Measurements from ENCODE around the gene ALOXE3. TPM values are rescaled to one million over a fixed set of nuclear protein-coding genes. Genes with fewer than 3 reads are reported as not detected.

Gene ALOXE3
- total and polyA plus RNA-seq, 2 experiments from 2014 or later, result 0.10 to 0.27 TPM

GRCh38 chr17:8166731-8167130 lies 48.4 kb upstream of the ALOXE3 start:
- Histone ChIP-seq H2AFZ (no peak overlapping the region), H3K9me2 (ENCODE audit: insufficient read depth) (no peaks in the 10 kb centered on the region), H3K4me3 (no peak overlapping the region), H3K4me1 (ENCODE audit: insufficient read depth) (peaks cover 20% of the 10 kb centered on the region), H3K27me3 (ENCODE audit: insufficient read depth) (no peaks in the 10 kb centered on the region), H3K79me2 (replicated peaks; ENCODE audit: insufficient read depth) (peaks cover 8% of the 10 kb centered on the region; the same call in 1 of the 2 replicates), H3K4me2 (no peak overlapping the region), H3K36me3 (ENCODE audit: insufficient read depth) (no peaks in the 10 kb centered on the region), H4K20me1 (replicated peaks; ENCODE audit: insufficient read depth) (no peaks in the 10 kb centered on the region), H3K27ac (ENCODE audit: low read depth) (no peak overlapping the region), H3F3A (replicated peaks; ENCODE audit: low read depth) (peaks cover 6% of the 10 kb centered on the region; the same call in 1 of the 2 replicates)
- H3K9me3 Mint-ChIP-seq, result no peaks in the 10 kb centered on the region
- ATAC-seq (no peak), DNase-seq (ENCODE audit: low spot score) (no peak)
- H3K27me3 Mint-ChIP-seq (ENCODE audit: insufficient read depth, low read depth, poor library complexity), result peaks cover 12% of the 10 kb centered on the region
- H3K4me3 Mint-ChIP-seq, result no peak overlapping the region; the same call in 2 of the 3 replicates
- H3K4me1 Mint-ChIP-seq, result peaks cover 22% of the 10 kb centered on the region
- H3K36me3 Mint-ChIP-seq (ENCODE audit: low read depth), result peaks cover under 1% of the 10 kb centered on the region
- no peak overlapping the region for H3K27ac Mint-ChIP-seq
- TF ChIP-seq, protein P1, sequence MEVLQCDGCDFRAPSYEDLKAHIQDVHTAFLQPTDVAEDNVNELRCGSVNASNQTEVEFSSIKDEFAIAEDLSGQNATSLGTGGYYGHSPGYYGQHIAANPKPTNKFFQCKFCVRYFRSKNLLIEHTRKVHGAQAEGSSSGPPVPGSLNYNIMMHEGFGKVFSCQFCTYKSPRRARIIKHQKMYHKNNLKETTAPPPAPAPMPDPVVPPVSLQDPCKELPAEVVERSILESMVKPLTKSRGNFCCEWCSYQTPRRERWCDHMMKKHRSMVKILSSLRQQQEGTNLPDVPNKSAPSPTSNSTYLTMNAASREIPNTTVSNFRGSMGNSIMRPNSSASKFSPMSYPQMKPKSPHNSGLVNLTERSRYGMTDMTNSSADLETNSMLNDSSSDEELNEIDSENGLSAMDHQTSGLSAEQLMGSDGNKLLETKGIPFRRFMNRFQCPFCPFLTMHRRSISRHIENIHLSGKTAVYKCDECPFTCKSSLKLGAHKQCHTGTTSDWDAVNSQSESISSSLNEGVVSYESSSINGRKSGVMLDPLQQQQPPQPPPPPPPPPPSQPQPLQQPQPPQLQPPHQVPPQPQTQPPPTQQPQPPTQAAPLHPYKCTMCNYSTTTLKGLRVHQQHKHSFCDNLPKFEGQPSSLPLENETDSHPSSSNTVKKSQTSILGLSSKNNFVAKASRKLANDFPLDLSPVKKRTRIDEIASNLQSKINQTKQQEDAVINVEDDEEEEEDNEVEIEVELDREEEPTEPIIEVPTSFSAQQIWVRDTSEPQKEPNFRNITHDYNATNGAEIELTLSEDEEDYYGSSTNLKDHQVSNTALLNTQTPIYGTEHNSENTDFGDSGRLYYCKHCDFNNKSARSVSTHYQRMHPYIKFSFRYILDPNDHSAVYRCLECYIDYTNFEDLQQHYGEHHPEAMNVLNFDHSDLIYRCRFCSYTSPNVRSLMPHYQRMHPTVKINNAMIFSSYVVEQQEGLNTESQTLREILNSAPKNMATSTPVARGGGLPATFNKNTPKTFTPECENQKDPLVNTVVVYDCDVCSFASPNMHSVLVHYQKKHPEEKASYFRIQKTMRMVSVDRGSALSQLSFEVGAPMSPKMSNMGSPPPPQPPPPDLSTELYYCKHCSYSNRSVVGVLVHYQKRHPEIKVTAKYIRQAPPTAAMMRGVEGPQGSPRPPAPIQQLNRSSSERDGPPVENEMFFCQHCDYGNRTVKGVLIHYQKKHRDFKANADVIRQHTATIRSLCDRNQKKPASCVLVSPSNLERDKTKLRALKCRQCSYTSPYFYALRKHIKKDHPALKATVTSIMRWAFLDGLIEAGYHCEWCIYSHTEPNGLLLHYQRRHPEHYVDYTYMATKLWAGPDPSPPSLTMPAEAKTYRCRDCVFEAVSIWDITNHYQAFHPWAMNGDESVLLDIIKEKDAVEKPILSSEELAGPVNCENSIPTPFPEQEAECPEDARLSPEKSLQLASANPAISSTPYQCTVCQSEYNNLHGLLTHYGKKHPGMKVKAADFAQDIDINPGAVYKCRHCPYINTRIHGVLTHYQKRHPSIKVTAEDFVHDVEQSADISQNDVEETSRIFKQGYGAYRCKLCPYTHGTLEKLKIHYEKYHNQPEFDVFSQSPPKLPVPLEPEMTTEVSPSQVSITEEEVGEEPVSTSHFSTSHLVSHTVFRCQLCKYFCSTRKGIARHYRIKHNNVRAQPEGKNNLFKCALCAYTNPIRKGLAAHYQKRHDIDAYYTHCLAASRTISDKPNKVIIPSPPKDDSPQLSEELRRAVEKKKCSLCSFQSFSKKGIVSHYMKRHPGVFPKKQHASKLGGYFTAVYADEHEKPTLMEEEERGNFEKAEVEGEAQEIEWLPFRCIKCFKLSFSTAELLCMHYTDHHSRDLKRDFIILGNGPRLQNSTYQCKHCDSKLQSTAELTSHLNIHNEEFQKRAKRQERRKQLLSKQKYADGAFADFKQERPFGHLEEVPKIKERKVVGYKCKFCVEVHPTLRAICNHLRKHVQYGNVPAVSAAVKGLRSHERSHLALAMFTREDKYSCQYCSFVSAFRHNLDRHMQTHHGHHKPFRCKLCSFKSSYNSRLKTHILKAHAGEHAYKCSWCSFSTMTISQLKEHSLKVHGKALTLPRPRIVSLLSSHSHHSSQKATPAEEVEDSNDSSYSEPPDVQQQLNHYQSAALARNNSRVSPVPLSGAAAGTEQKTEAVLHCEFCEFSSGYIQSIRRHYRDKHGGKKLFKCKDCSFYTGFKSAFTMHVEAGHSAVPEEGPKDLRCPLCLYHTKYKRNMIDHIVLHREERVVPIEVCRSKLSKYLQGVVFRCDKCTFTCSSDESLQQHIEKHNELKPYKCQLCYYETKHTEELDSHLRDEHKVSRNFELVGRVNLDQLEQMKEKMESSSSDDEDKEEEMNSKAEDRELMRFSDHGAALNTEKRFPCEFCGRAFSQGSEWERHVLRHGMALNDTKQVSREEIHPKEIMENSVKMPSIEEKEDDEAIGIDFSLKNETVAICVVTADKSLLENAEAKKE (CRISPR knock-in tag; IDR thresholded peaks at IDR 0.05), result no peak
- TF ChIP-seq ZNF331 (CRISPR knock-in tag; IDR thresholded peaks at IDR 0.05; ENCODE audit: low read depth) (no peak), REST (IDR thresholded peaks at IDR 0.05; ENCODE audit: unreplicated experiment) (no peak), POLR2AphosphoS5 (IDR thresholded peaks at IDR 0.05; ENCODE audit: low read depth) (no peak), EZH2 (IDR thresholded peaks at IDR 0.05; ENCODE audit: low read depth, unreplicated experiment) (no peak), STAT1 (IDR thresholded peaks at IDR 0.05; ENCODE audit: unreplicated experiment) (no peak), EZH2phosphoT487 (IDR thresholded peaks at IDR 0.05; ENCODE audit: unreplicated experiment) (no peak), CTCF (conservative IDR thresholded peaks at IDR 0.05; ENCODE audit: low read depth in 2 of 2) (no peak), JUNB (IDR thresholded peaks at IDR 0.05; ENCODE audit: unreplicated experiment) (no peak), CREB1 (CRISPR knock-in tag; IDR thresholded peaks at IDR 0.05; ENCODE audit: low read depth) (no peak), ZNF114 (CRISPR knock-in tag; IDR thresholded peaks at IDR 0.05) (no peak), NANOG (IDR thresholded peaks at IDR 0.05; ENCODE audit: borderline replicate concordance) (no peak)
- TF ChIP-seq, protein P2, sequence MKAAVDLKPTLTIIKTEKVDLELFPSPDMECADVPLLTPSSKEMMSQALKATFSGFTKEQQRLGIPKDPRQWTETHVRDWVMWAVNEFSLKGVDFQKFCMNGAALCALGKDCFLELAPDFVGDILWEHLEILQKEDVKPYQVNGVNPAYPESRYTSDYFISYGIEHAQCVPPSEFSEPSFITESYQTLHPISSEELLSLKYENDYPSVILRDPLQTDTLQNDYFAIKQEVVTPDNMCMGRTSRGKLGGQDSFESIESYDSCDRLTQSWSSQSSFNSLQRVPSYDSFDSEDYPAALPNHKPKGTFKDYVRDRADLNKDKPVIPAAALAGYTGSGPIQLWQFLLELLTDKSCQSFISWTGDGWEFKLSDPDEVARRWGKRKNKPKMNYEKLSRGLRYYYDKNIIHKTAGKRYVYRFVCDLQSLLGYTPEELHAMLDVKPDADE (IDR thresholded peaks at IDR 0.05), result no peak

Data from GM23338 (cell line).